Stimulated activated CD4-positive, alpha-beta T cell treated with anti-CD3 and anti-CD28 coated beads, Interleukin-2, amount 100 ng/mL, for 24 hours (primary cell): Measurements from ENCODE around the gene CHP1.
"Not testable (repeated sequence)": the region's sequence is repeated elsewhere in the genome, so short reads cannot be mapped to it uniquely, and the experiment has no call there.

ENCODE experiments used
- DNase-seq, 2 donors: peaks; one replicate each; pipeline ENCODE4 v3.0.0-alpha.2; 2020

Gene CHP1

DNA sequence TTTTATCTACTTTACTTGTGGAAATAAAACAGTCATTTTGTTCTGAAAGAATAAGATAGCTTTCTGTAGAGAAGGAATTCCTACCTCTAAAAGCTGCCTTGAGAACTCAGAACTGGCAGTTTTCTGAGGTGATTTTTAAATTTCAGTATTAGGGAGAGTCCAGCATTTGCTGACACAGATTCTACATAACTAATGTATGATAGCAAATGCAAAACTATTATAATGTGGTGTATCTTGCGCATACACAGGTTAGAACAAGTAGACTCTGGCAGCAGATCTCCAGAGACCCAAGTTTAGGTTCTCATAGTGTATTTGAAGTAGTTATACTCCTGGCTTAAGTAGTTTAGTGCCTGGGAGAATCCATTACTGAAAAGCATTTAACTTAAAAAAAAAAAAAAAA, 70.5 kb downstream of the CHP1 start:
- DNase-seq: no peak

DNA sequence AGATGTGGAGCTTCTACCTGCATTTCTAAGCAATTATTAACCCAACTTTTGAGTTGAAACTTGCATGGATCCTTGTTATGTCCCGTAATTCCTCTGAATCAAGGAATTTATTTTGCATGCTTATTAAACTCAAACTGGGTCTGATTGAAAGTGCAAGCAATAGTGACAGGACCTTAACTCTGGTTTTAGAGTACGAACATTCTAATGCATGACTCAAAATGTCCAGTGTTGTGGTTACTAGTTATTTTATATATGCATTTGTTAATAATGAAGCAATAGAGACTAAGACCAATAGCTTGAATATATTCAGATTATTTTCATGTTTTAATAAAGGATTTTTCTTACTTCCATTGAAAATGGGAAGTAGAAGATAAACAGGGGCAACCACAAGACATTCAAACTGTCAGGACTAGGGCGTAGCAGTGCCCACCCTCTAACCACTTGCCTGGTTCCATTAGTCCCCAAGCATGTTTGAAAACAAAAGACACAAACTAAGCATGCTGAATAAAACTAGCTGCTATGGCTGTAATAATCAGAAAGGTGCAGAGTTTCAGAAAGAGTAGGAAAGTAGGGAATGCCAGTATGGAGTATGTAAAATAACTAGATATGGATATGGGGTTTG, 73.2 kb downstream of the CHP1 start:
- no peak for DNase-seq

DNA sequence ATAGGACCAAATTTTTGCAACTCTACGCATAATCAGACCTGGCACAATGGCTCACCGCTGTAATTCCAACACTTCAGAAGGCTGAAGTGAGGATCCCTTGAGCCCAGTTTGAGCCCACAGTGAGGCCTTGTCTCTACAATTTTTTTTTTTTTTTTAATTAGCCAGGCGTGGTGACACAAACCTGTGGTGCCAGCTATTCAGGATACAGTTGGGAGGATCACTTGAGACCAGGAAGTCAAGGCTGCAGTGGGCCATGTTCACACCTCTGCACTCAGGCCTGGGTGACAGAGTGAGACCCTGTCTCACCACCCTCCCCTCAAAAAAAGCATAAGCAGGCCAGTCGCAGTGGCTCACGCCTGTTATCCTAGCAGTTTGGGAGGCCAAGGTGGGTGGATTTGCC, 76.6 kb downstream of the CHP1 start:
- DNase-seq: no peak

DNA sequence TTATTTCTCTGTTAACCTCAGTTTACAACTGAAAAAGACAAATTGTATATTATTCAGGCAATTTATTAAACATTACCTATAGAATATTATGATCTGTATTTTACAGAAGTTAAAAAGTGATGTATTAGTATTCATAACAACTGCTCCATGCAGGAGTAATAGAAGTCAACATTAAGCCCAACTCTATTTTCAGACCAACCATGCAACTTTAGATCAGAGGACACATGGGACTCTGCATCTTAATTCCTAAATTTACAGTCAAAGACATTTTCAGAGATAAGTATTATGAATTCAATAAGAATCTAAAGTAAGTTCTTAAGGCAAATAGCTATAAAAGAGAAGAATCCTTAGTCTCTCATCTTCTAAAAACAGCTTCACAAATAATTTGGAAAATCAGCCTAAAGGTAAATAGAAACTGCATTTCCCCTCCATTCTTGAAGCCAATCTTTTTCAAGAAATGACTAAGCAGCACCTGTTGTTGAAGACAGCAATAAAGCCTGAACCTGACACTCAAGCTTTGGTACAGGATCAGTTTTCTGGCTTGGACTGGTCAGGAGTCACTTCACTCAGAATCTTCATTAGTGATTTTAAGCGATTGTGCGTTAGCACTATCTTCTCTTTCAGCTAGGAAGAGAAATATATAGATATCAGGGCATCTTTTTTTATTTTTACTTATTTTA, 78.3 kb downstream of the CHP1 start:
- no peak for DNase-seq

DNA sequence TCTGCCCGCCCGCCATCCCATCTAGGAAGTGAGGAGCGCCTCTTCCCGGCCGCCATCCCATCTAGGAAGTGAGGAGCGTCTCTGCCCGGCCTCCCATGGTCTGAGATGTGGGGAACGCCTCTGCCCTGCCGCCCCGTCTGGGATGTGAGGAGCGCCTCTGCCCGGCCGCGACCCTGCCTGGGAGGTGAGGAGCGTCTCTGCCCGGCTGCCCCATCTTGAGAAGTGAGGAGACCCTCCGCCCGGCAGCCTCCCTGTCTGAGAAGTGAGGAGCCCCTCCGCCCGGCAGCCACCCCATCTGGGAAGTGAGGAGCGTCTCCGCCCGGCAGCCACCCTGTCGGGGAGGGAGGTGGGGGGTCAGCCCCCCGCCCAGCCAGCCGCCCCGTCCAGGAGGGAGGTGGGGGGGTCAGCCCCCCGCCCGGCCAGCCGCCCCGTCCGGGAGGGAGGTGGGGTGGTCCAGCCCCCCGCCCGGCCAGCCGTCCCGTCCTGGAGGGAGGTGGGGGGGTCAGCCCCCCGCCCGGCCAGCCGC, 89.8 kb downstream of the CHP1 start:
- not testable (repeated sequence) for DNase-seq

DNA sequence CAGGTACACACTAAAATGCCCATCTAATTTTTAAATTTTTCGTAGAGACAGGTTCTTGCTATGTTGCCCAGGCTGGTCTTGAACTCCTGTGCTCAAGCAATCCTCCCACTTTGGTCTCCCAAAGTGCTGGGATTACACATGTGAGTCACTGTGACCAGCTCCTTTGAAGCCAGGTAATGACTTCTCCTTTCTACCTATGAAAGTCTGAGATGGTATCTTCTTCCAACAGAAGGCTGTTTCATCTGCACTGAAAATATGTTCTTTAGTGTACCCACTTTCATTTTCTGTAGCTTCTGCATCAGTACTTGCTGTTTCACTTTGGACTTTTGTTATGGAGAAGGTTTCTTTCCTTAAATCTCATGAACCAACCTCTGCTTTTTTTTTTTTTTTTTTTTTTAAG, 92.5 kb downstream of the CHP1 start:
- no peak for DNase-seq

DNA sequence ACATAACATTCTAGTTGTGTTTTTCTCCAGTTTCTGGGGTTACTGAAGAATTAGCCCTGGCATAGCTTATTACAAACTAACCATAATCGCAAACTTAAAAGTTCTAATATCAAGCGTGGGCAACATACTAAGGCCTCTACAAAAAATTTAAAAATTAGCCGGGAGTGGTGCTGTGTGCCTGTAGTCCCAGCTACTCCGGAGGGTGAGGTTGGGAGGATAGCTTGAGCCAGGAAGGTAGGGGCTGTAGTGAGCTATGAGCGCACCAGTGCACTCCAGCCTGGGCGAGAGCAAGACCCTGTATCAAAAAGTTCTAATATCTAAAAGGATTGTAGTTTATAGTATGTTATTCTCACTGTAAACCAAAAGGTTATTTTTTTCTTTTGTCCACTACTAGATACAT, 100.2 kb downstream of the CHP1 start:
- no peak for DNase-seq
